ENCODE measurements around the gene PDIA5. TPM values are rescaled to one million over a fixed set of nuclear protein-coding genes. Genes with fewer than 3 reads are reported as not detected.
A peak's percentile ranks its signal among the peaks of the same experiment; 100 is the strongest.
"Not testable (repeated sequence)": the region's sequence is repeated elsewhere in the genome, so short reads cannot be mapped to it uniquely, and the experiment has no call there.

Gene PDIA5
- total RNA-seq, 2 experiments from 2014 or later: 8.1 to 11.7 TPM

DNA sequence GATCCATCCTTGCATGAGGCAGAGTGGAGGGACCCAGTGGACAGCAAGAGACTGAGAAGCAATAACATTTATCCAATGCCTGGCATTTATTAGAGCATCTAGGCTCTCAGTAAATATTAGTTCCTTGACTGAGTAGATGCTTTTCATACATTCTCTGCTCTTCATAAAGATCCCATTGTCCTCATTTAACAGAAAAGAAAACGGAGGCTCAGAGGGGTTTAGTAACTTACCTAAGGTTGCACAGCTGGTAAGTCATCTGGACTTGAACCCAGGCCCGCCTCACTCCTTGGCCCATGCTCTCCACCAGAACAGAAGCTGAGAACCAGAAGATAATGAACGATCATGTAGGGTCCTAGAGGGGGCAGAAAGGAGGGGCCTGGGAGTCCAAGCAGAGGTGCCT lies 82.7 kb downstream of the PDIA5 start:
- Histone ChIP-seq H3K4me1 (ENCODE audit: insufficient read depth, low read length, poor library complexity, severe bottlenecking) (peaks cover 22% of the 10 kb centered on the region), H3K9me2 (ENCODE audit: insufficient read depth, low read length) (no peaks in the 10 kb centered on the region), H3K9me3 (ENCODE audit: low read length) (no peaks in the 10 kb centered on the region), H3K27ac (ENCODE audit: low read depth, low read length, poor library complexity, severe bottlenecking) (no peak overlapping the region), H4K20me1 (ENCODE audit: insufficient read depth, low read length) (no peaks in the 10 kb centered on the region), H3K4me3 (ENCODE audit: low read depth, low read length, poor library complexity, severe bottlenecking) (no peak overlapping the region), H3K79me2 (ENCODE audit: insufficient read depth, low read depth, low read length) (no peaks in the 10 kb centered on the region), H3K4me2 (ENCODE audit: low read length) (no peak overlapping the region), H3K36me3 (ENCODE audit: insufficient read depth, low read length) (peaks cover 16% of the 10 kb centered on the region), H2AFZ (ENCODE audit: low read length) (no peak overlapping the region)
- TF ChIP-seq EZH2phosphoT487 (IDR thresholded peaks at IDR 0.05; ENCODE audit: borderline replicate concordance, low read depth, low read length): no peak
- TF ChIP-seq, protein P1, sequence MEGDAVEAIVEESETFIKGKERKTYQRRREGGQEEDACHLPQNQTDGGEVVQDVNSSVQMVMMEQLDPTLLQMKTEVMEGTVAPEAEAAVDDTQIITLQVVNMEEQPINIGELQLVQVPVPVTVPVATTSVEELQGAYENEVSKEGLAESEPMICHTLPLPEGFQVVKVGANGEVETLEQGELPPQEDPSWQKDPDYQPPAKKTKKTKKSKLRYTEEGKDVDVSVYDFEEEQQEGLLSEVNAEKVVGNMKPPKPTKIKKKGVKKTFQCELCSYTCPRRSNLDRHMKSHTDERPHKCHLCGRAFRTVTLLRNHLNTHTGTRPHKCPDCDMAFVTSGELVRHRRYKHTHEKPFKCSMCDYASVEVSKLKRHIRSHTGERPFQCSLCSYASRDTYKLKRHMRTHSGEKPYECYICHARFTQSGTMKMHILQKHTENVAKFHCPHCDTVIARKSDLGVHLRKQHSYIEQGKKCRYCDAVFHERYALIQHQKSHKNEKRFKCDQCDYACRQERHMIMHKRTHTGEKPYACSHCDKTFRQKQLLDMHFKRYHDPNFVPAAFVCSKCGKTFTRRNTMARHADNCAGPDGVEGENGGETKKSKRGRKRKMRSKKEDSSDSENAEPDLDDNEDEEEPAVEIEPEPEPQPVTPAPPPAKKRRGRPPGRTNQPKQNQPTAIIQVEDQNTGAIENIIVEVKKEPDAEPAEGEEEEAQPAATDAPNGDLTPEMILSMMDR (conservative IDR thresholded peaks at IDR 0.05; ENCODE audit: low read length): no peak
- CTCF ChIA-PET (ENCODE audit: unreplicated experiment): no interaction called here
- intact Hi-C loops (cut with micrococcal nuclease; ENCODE audit: unreplicated experiment): no loop called here
- POLR2A ChIA-PET: interaction anchor here (0.6 kb wide), 1 partner anchor 420 kb away, joined by 4 read pairs; no protein-coding TSS in a partner anchor
- BruUV-seq (replicated peaks): no TSS peak
- no peak for DNase-seq (ENCODE audit: low spot score)

DNA sequence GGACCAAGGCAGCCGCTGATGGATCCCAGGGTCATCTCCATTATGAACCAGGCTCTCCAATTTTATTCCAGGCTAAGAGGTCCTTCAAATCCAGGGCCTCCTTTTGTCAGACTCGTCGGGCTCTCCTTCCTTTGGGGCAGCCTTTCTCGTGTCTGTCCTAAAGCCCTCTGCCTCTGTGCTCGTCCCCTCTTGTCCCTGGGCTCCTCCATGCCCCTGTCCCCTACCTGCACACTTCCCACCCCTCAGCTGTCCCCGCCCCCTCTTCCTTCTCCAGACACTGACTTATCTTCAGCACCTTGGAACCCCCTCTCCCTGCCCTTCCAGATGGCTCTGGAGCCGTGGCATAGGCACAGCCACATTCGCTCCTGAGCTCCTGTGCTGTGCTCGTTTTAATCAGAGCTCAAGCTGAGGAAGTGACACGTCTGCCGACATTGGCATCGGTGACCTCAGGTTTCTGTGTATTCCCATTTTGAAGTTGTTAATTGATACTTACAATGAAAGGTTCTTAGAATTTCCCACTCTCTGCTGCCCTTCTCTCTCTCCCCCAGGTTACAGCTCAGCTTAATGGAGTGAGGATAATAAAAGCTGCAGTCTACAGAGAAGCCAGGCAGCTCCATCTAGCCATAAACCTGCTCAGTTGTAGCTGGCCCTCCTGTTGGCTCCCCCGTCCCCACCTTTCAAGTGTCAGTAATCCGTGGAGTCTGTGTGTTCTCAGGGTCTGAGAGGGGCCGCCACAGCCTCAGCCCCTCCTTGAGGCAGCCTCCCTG lies 83.8 kb downstream of the PDIA5 start:
- DNase-seq (ENCODE audit: low spot score): no peak
- H3K27ac ChIP-seq (ENCODE audit: low read depth, low read length, poor library complexity, severe bottlenecking): no peak overlapping the region
- TF ChIP-seq, protein P1 (conservative IDR thresholded peaks at IDR 0.05; ENCODE audit: low read length): no peak
- TF ChIP-seq EZH2phosphoT487 (IDR thresholded peaks at IDR 0.05; ENCODE audit: borderline replicate concordance, low read depth, low read length): no peak
- peaks cover 22% of the 10 kb centered on the region for H3K4me1 ChIP-seq (ENCODE audit: insufficient read depth, low read length, poor library complexity, severe bottlenecking)
- H3K4me3 ChIP-seq (ENCODE audit: low read depth, low read length, poor library complexity, severe bottlenecking): no peak overlapping the region
- no peaks in the 10 kb centered on the region for H3K9me3 ChIP-seq (ENCODE audit: low read length)
- no peak overlapping the region for H2AFZ ChIP-seq (ENCODE audit: low read length)
- H4K20me1 ChIP-seq (ENCODE audit: insufficient read depth, low read length): no peaks in the 10 kb centered on the region
- peaks cover 16% of the 10 kb centered on the region for H3K36me3 ChIP-seq (ENCODE audit: insufficient read depth, low read length)
- H3K9me2 ChIP-seq (ENCODE audit: insufficient read depth, low read length): no peaks in the 10 kb centered on the region
- H3K79me2 ChIP-seq (ENCODE audit: insufficient read depth, low read depth, low read length): no peaks in the 10 kb centered on the region
- ChIA-PET POLR2A (no interaction called here), CTCF (ENCODE audit: unreplicated experiment) (interaction anchor here (0.8 kb wide), 1 partner anchor 1092 kb away, joined by 3 read pairs; no protein-coding TSS in a partner anchor)
- intact Hi-C loops (cut with micrococcal nuclease; ENCODE audit: unreplicated experiment): no loop called here
- BruUV-seq (replicated peaks): no TSS peak
- no peak overlapping the region for H3K4me2 ChIP-seq (ENCODE audit: low read length)

GRCh38 chr3:123151251-123151705 lies 84.5 kb downstream of the PDIA5 start:
- no peak for DNase-seq (ENCODE audit: low spot score)
- TF ChIP-seq EZH2phosphoT487 (IDR thresholded peaks at IDR 0.05; ENCODE audit: borderline replicate concordance, low read depth, low read length): no peak
- TF ChIP-seq, protein P1 (conservative IDR thresholded peaks at IDR 0.05; ENCODE audit: low read length): no peak
- H4K20me1 ChIP-seq (ENCODE audit: insufficient read depth, low read length): no peaks in the 10 kb centered on the region
- H3K27ac ChIP-seq (ENCODE audit: low read depth, low read length, poor library complexity, severe bottlenecking): peak overlapping the region; percentile 63
- H3K4me1 ChIP-seq (ENCODE audit: insufficient read depth, low read length, poor library complexity, severe bottlenecking): peaks cover 22% of the 10 kb centered on the region
- H3K9me2 ChIP-seq (ENCODE audit: insufficient read depth, low read length): no peaks in the 10 kb centered on the region
- CTCF ChIA-PET (ENCODE audit: unreplicated experiment): interaction anchor here (0.8 kb wide), 1 partner anchor 1093 kb away, joined by 3 read pairs; no protein-coding TSS in a partner anchor
- BruUV-seq (replicated peaks): no TSS peak
- H3K36me3 ChIP-seq (ENCODE audit: insufficient read depth, low read length): peaks cover 16% of the 10 kb centered on the region
- intact Hi-C loops (cut with micrococcal nuclease; ENCODE audit: unreplicated experiment): no loop called here
- H3K4me2 ChIP-seq (ENCODE audit: low read length): no peak overlapping the region
- POLR2A ChIA-PET: no interaction called here
- H3K79me2 ChIP-seq (ENCODE audit: insufficient read depth, low read depth, low read length): no peaks in the 10 kb centered on the region
- no peaks in the 10 kb centered on the region for H3K9me3 ChIP-seq (ENCODE audit: low read length)
- no peak overlapping the region for H3K4me3 ChIP-seq (ENCODE audit: low read depth, low read length, poor library complexity, severe bottlenecking)
- H2AFZ ChIP-seq (ENCODE audit: low read length): no peak overlapping the region

GRCh38 chr3:123151853-123152420 lies 85.1 kb downstream of the PDIA5 start:
- H4K20me1 ChIP-seq (ENCODE audit: insufficient read depth, low read length); H3K4me2 ChIP-seq (ENCODE audit: low read length); intact Hi-C loops (cut with micrococcal nuclease; ENCODE audit: unreplicated experiment); H3K4me3 ChIP-seq (ENCODE audit: low read depth, low read length, poor library complexity, severe bottlenecking); H3K79me2 ChIP-seq (ENCODE audit: insufficient read depth, low read depth, low read length); H3K9me2 ChIP-seq (ENCODE audit: insufficient read depth, low read length); H3K9me3 ChIP-seq (ENCODE audit: low read length); BruUV-seq (replicated peaks); H2AFZ ChIP-seq (ENCODE audit: low read length); DNase-seq (ENCODE audit: low spot score); CTCF ChIA-PET (ENCODE audit: unreplicated experiment): not testable (repeated sequence)
- POLR2A ChIA-PET: interaction anchor here (2.1 kb wide), 1 partner anchor 50 kb away, joined by 10 read pairs; the partner anchor contains the start of gene SEC22A
- Histone ChIP-seq H3K27ac (ENCODE audit: low read depth, low read length, poor library complexity, severe bottlenecking) (peak overlapping the region; percentile 63), H3K4me1 (ENCODE audit: insufficient read depth, low read length, poor library complexity, severe bottlenecking) (peaks cover 22% of the 10 kb centered on the region), H3K36me3 (ENCODE audit: insufficient read depth, low read length) (peaks cover 16% of the 10 kb centered on the region)
